ENCODE measurements around the gene MMP15.
"Not testable (repeated sequence)": the region's sequence is repeated elsewhere in the genome, so short reads cannot be mapped to it uniquely, and the experiment has no call there.

Gene MMP15

GRCh38 chr16:57997176-57997527 is 28.4 kb upstream of the MMP15 start:
- DNase-seq, result no peak

- no peak for DNase-seq
Measured at GRCh38 chr16:57997528-57998265, 27.9 kb upstream of the MMP15 start.

DNA sequence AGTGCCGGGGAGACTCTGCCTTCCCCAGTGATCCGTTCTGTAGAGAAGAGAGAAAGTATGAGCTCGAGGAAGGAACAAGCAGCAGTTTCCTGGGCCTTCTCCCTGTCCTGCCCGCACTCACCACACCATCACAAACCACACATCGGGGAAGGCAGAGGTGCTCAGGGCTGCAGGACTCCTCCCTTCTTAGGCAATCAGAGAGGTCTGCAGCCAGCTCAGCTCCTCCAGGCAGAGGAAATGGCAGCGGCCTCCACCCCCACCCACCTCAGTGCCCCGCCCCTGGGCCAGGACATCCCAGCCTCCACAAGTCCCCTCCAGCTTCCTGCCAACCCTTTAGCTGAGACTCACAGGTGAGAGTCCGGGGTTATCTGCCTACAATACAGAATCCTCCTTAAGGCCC is 27.1 kb upstream of the MMP15 start:
- DNase-seq, result peak in 2 of 4 experiments; percentile 12 to 27

- DNase-seq, result no peak
Measured at GRCh38 chr16:57998992-57999365, 26.6 kb upstream of the MMP15 start.

DNA sequence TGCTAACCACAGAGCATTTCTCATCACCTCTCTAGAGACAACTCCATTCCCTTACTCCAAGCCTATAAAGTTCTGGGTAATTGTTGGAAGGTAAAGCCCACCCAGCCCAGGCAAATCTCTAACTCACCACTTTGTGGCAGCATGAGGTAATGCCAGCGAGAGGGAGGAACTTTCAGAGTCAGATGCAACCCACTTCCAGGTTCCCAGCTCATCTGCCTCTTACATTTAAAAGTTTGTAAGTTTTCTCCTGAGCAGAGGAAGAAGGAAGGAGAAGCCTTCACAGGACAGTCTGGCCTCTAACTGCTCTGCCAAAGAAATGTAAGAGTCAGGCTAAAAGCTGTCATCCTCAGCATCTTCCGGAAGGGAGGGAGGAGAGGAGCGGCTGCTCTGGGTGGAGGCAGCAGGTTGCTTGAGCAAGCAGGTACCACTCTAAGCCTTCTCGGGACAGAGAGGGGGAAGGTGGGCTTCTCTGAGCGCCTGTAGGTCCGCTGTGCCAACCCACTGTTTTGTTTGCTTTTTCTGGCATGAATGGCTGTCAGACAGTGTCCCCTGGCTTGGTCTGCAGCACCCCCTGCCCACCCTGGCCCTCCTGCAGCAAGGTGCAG is 26.1 kb upstream of the MMP15 start:
- DNase-seq, result peak in 1 of 4 experiments; percentile 42

- peak in 1 of 4 experiments; percentile 42 for DNase-seq
Measured at GRCh38 chr16:57999971-58000705, 25.4 kb upstream of the MMP15 start, which contains the start of gene ZNF319. TSS of gene ZNF319 (minus strand) at chr16:58000672. CDS start at chr16:57998265, 2,407 bp downstream.

GRCh38 chr16:58000706-58001676 is 24.6 kb upstream of the MMP15 start, which contains the start of gene USB1:
TSS of gene USB1 (plus strand) at chr16:58001407. CDS start at chr16:58001484, 77 bp downstream.
- DNase-seq, result peak; percentile 52 to 80 (median 64)

- DNase-seq, result no peak
Measured at GRCh38 chr16:58001781-58002415, 23.7 kb upstream of the MMP15 start.

DNA sequence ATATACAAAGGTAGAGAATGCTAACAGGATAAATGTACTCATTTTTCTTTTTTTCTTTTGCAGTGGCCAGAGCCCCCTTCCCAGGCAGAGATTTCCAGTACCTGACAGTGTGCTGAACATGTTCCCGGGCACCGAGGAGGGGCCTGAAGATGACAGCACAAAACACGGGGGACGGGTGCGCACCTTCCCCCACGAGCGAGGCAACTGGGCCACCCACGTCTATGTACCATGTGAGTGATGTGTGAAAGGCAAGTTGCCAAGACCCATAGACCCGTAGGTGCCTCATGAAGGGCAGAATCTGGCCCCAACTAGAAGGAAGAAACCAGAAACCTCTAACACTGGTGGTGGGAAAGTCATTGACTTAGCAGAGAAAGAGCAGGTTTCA is 23.1 kb upstream of the MMP15 start:
- no peak for DNase-seq

GRCh38 chr16:58002936-58003335 is 22.6 kb upstream of the MMP15 start:
- DNase-seq, result no peak

DNA sequence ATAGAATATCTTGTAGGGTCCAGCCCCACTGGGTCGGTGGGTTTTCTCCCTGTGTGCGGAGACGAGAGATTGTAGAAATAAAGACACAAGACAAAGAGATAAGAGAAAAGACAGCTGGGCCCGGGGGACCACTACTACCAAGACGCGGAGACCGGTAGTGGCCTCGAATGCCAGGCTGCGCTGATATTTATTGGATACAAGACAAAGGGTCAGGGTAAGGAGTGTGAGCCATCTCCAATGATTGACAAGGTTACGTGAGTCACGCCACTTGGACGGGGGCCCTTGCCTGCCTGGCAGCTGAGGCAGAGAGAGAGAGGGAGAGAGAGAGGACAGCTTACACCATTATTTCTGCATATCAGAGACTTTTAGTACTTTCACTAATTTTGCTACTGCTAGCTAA is 20.8 kb upstream of the MMP15 start:
- not testable (repeated sequence) for DNase-seq

GRCh38 chr16:58009856-58010416 is 15.6 kb upstream of the MMP15 start:
- no peak for DNase-seq

GRCh38 chr16:58010886-58011285 is 14.7 kb upstream of the MMP15 start:
- DNase-seq, result no peak

DNA sequence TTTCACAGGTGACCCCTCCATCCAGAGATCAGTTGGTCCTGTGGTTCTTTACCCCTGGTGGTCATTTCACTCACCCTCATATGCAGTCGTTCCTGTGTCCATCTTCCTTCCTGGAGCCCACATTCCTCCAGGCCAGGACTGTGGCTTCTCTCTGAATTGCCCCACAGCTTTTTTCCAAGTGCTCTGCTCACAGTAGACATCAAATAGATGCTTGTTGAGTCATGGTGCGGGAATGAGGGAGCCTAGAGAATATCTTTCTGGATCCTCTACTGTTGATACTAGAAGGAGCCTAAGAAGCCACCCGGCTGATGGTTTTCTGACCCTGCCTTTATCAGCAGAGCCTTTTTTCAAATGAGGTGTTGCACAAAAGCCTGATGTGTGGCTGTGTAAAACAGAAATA is 13.9 kb upstream of the MMP15 start:
- no peak for DNase-seq

- no peak for DNase-seq
Measured at GRCh38 chr16:58012481-58012880, 13.1 kb upstream of the MMP15 start.

GRCh38 chr16:58013201-58013956 is 12.2 kb upstream of the MMP15 start:
- no peak for DNase-seq

GRCh38 chr16:58016840-58017446 is 8.6 kb upstream of the MMP15 start:
- DNase-seq, result no peak

DNA sequence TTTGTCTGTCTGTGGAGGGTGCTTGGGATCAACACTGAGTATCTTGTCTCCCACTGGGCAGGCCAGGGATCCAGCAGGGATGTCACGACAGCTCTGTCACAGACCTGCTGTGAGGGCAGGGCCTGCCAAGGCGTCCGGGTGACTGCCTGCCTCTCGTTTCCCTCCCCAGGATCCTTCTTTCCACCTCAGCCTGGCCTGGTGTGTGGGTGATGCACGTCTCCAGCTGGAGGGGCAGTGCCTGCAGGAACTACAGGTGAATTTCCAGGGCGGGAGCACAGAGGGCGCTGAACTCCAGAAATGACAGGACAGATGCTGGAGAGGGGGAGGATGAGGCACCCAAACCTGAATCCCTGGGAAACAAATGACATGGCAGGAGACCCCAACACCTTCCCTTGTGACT is 6.8 kb upstream of the MMP15 start:
- DNase-seq, result no peak

- no peak for DNase-seq
Measured at GRCh38 chr16:58019866-58020538, 5.6 kb upstream of the MMP15 start.

Data from activated naive CD4-positive, alpha-beta T cell (primary cell).